B cell (primary cell): ENCODE data around the gene C1orf56. TPM values are rescaled to one million over a fixed set of nuclear protein-coding genes. Genes with fewer than 3 reads are reported as not detected.
"Not testable (repeated sequence)": the region's sequence is repeated elsewhere in the genome, so short reads cannot be mapped to it uniquely, and the experiment has no call there.

Source experiments
- ATAC-seq: fragments of 200-7000 bp; cut with Tn5 transposase; one replicate; pipeline ENCODE4 v1.10.0; 2021; ENCODE audit warnings: low read depth, mild to moderate bottlenecking, moderate number of reproducible peaks, moderate library complexity
- CTCF ChIA-PET: fragments of 350-600 bp; sonication (Branson Sonifier 250); formaldehyde crosslinking; loops from one replicate; lab custom pipeline; 2021; ENCODE audit warnings: antibody characterized with exemption, inconsistent platforms; lab: Charles Lee
- POLR2A ChIA-PET: fragments of 350-600 bp; sonication (Branson Sonifier 250); formaldehyde crosslinking; loops from one replicate; lab custom pipeline; 2021; ENCODE audit warnings: antibody characterized with exemption; lab: Charles Lee
- DNase-seq: peaks from one replicate; pipeline ENCODE4 v3.0.0; 2013
- H2AFZ ChIP-seq: 2 replicates; pipeline ENCODE4 v1.6.1; 2012; ENCODE audit warnings: mild to moderate bottlenecking, low read depth, low read length; ENCODE audit not compliant: insufficient read depth, poor library complexity, severe bottlenecking
- H3K27ac ChIP-seq, 2 donors: 1 replicate in 1 of 2; 2 replicates in 1 of 2; pipeline ENCODE4 v1.5.1; 2012 to 2013; ENCODE audit warnings: low read length in 2 of 2, mild to moderate bottlenecking in 2 of 2, moderate library complexity in 1 of 2
- H3K27me3 ChIP-seq, 4 experiments: fragments of 200-600 bp in 1 of 4; sonication (generic) in 1 of 4; replicated peaks in 1 of 4; 1 replicate in 2 of 4; 2 replicates in 2 of 4; pipeline versions ENCODE4 v1.6.1 to v1.7.0; 2013 to 2016; ENCODE audit warnings: low read length in 3 of 4, mild to moderate bottlenecking in 2 of 4, mixed read lengths in 1 of 4, moderate library complexity in 1 of 4; ENCODE audit not compliant: insufficient read depth in 4 of 4, control insufficient read depth in 3 of 4; ENCODE audit errors: control extremely low read depth in 1 of 4
- H3K36me3 ChIP-seq, 2 experiments: replicated peaks in 1 of 2; 1 replicate in 1 of 2; 2 replicates in 1 of 2; pipeline versions ENCODE4 v1.6.1 to v1.7.1; 2013; ENCODE audit warnings: low read length in 1 of 2; ENCODE audit not compliant: insufficient read depth in 2 of 2, control insufficient read depth in 1 of 2; ENCODE audit errors: control extremely low read depth in 1 of 2, extremely low read depth in 1 of 2
- H3K4me1 ChIP-seq, 2 donors: fragments of 200-600 bp in 1 of 2; sonication (generic) in 1 of 2; 1 replicate in 1 of 2; 2 replicates in 1 of 2; pipeline versions ENCODE4 v1.5.1 to v1.6.1; 2013 to 2017; ENCODE audit warnings: low read length in 2 of 2; ENCODE audit not compliant: control insufficient read depth in 2 of 2, insufficient read depth in 2 of 2
- H3K4me2 ChIP-seq: replicated peaks from 2 replicates; pipeline ENCODE3; 2012; ENCODE audit warnings: mild to moderate bottlenecking, low read depth, low read length; ENCODE audit not compliant: poor library complexity, severe bottlenecking
- H3K4me3 ChIP-seq, 5 experiments: fragments of 200-600 bp in 1 of 5; sonication (generic) in 1 of 5; 1 replicate in 3 of 5; 2 replicates in 2 of 5; pipeline versions ENCODE4 v1.5.1 to v1.7.0; 2011 to 2016; ENCODE audit warnings: low read length in 4 of 5, mild to moderate bottlenecking in 4 of 5, low read depth in 2 of 5, control low read depth in 1 of 5, moderate library complexity in 1 of 5; ENCODE audit not compliant: insufficient read depth in 1 of 5; ENCODE audit errors: control extremely low read depth in 1 of 5, extremely low read depth in 1 of 5
- H3K79me2 ChIP-seq: fragments of 200-600 bp; sonication (generic); one replicate; pipeline ENCODE4 v1.6.0; 2016; ENCODE audit warnings: low read length; ENCODE audit not compliant: control insufficient read depth, insufficient read depth
- H3K9ac ChIP-seq: fragments of 200-600 bp; sonication (generic); 2 replicates; pipeline ENCODE4 v1.6.1; 2017; ENCODE audit warnings: mild to moderate bottlenecking, low read length, moderate library complexity
- H3K9me3 ChIP-seq, 3 donors: one replicate each; pipeline versions ENCODE4 v1.6.1 to v1.7.1; 2013; ENCODE audit warnings: low read length in 2 of 3; ENCODE audit not compliant: control insufficient read depth in 2 of 3, insufficient read depth in 1 of 3; ENCODE audit errors: control extremely low read depth in 1 of 3
- H4K20me1 ChIP-seq: 2 replicates; pipeline ENCODE4 v1.6.0; 2012; ENCODE audit warnings: mild to moderate bottlenecking, low read length; ENCODE audit not compliant: insufficient read depth, control insufficient read depth, poor library complexity, severe bottlenecking
- H3K27ac Mint-ChIP-seq: one replicate; pipeline ENCODE4 v1.8.0; 2021; ENCODE audit warnings: mixed read lengths
- H3K27me3 Mint-ChIP-seq: one replicate; pipeline ENCODE4 v1.8.0; 2021; ENCODE audit warnings: mixed read lengths
- H3K4me1 Mint-ChIP-seq: one replicate; pipeline ENCODE4 v1.8.0; 2021; ENCODE audit warnings: mixed read lengths
- H3K4me3 Mint-ChIP-seq: one replicate; pipeline ENCODE4 v1.8.0; 2021; ENCODE audit warnings: mixed read lengths
- H3K9me3 Mint-ChIP-seq: one replicate; pipeline ENCODE4 v1.8.0; 2022; ENCODE audit warnings: mixed read lengths; ENCODE audit not compliant: insufficient read depth
- EZH2 ChIP-seq: IDR thresholded peaks from 2 replicates; pipeline ENCODE4 v1.6.1; 2012; ENCODE audit warnings: borderline replicate concordance, low read depth, mild to moderate bottlenecking, moderate library complexity, low read length; ENCODE audit not compliant: insufficient read depth, poor library complexity, severe bottlenecking
- WGBS: methylation state at CpG from one replicate; pipeline ENCODE4 v1.1.5; 2013; ENCODE audit warnings: missing lambda C conversion rate; ENCODE audit not compliant: insufficient coverage; 5-methylcytosine and 5-hydroxymethylcytosine counted together
- intact Hi-C: fragments of 100-400 bp; cut with micrococcal nuclease; formaldehyde crosslinking; loops from one replicate; pipeline ENCODE4 v1.10.0; 2022
- polyA plus RNA-seq: library from polyadenylated mRNA; depleted of rRNA; stranded (reverse); fragments of >200 nt; gene quantifications from 2 replicates; pipeline ENCODE4 v1.2.3, GENCODE V29; 2012
- total RNA-seq, 2 donors: library from RNA; stranded (reverse); fragments of 120-200 nt in 1 of 2; gene quantifications; 1 replicate in 1 of 2; 2 replicates in 1 of 2; pipeline versions ENCODE4 v1.2.3 to v1.2.4, GENCODE V29; 2013 to 2022
- TF ChIP-seq, protein P1 (sequence below): fragments of 200-600 bp; IDR thresholded peaks from one replicate; pipeline ENCODE4 v1.8.0; 2022; ENCODE audit warnings: antibody characterized with exemption, mild to moderate bottlenecking

C1orf56 gene
- total and polyA plus RNA-seq, 2 donors (not counting 1 experiment from before 2014, with no cell fraction given), result 2.4 to 4.5 TPM

DNA sequence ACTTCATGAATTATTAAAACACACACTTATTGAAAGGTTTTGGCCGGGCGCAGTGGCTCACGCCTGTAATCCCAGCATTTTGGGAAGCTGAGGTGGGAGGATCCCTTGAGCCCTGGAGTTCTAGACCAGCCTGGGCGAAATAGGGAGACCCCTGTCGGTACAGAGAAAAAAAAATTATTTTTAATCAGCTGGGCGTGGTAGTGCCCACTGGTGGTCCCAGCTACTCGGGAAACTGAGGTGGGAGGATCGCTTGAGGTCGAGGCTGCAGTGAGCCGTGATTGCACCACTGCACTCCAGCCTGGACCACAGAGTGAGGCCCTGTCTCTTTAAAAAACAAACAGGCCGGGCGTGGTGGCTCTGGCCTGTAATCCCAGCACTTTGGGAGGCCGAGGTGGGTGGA lies 24.7 kb downstream of the C1orf56 start:
- Histone ChIP-seq H3K4me1 (peaks cover 13 to 18% of the 10 kb centered on the region in 2 donors), H3K36me3 (peaks cover 0 to 4% of the 10 kb centered on the region in 2 experiments), H2AFZ (no peak overlapping the region), H3K79me2 (peaks cover 26% of the 10 kb centered on the region), H3K4me2 (no peak overlapping the region), H3K27ac (no peak overlapping the region), H3K9ac (no peak overlapping the region), H4K20me1 (no peaks in the 10 kb centered on the region), H3K27me3 (no peaks in the 10 kb centered on the region), H3K9me3 (no peaks in the 10 kb centered on the region), H3K4me3 (no peak overlapping the region)
- ChIA-PET CTCF (interaction anchor here (0.6 to 5.9 kb wide), 8 partner anchors 14 to 90 kb away, joined by 3 to 82 read pairs (median 4); partner anchors contain the start of genes C1orf56, CDC42SE1 and MLLT11), POLR2A (interaction anchor here (0.6 to 3.0 kb wide), 2 partner anchors 24 to 314 kb away, joined by 5 to 13 read pairs; partner anchors contain the start of gene C1orf56)
- Mint-ChIP-seq H3K27me3 (no peaks in the 10 kb centered on the region), H3K4me3 (no peak overlapping the region), H3K9me3 (no peaks in the 10 kb centered on the region), H3K4me1 (peaks cover 17% of the 10 kb centered on the region), H3K27ac (no peak overlapping the region)
- ATAC-seq, result no peak
- intact Hi-C loops, result loop anchor here (5.0 kb wide), 1 partner anchor 180 kb away; the partner anchor contains the start of gene PSMD4
- no peak for DNase-seq
- WGBS, result 94% methylated on average over 13 of the region's 13 CpGs
- no peak for TF ChIP-seq EZH2

DNA sequence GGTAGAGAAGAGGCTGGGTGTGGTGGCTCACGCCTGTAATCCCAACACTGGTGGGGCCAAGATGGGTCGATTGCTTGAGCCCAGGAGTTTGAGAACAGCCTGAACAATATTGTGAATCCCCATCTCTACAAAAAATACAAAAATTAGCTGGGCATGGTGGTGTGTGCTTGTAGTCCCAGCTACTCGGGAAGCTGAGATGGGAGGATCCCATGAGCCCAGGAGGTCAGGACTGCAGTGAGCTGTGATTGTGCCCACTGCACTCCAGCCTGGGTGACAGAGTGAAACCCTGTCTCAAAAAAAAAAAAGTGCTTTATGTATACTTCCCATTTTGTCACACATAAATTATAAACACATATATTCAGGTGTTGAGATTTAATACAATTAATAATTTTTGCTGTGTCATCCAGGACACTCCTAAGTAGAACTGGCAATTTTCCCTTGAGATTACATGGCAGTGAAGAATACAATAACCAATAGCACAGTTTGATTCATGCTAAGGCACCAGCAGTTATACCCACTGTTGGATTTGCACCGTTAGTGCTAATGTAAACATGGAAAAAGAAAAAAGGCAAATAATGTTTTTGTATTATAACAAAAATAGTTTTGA lies 38.5 kb downstream of the C1orf56 start:
- no peaks in the 10 kb centered on the region for H4K20me1 ChIP-seq
- whole genome bisulfite sequencing, result no CpG with 5 or more reads among the region's 4 CpGs
- Mint-ChIP-seq H3K9me3 (no peaks in the 10 kb centered on the region), H3K27ac (no peak overlapping the region), H3K4me3 (no peak overlapping the region), H3K27me3 (no peaks in the 10 kb centered on the region), H3K4me1 (peaks cover 5% of the 10 kb centered on the region)
- DNase-seq, result no peak
- H3K36me3 ChIP-seq, result no peaks in the 10 kb centered on the region
- H3K79me2 ChIP-seq, result no peaks in the 10 kb centered on the region
- POLR2A ChIA-PET, result interaction anchor here (0.6 kb wide), 1 partner anchor 83 kb away, joined by 5 read pairs; no protein-coding TSS in a partner anchor
- H3K4me2 ChIP-seq, result no peak overlapping the region
- intact Hi-C loops, result no loop called here
- no peaks in the 10 kb centered on the region for H3K9me3 ChIP-seq
- no peak overlapping the region for H2AFZ ChIP-seq
- TF ChIP-seq, protein P1, sequence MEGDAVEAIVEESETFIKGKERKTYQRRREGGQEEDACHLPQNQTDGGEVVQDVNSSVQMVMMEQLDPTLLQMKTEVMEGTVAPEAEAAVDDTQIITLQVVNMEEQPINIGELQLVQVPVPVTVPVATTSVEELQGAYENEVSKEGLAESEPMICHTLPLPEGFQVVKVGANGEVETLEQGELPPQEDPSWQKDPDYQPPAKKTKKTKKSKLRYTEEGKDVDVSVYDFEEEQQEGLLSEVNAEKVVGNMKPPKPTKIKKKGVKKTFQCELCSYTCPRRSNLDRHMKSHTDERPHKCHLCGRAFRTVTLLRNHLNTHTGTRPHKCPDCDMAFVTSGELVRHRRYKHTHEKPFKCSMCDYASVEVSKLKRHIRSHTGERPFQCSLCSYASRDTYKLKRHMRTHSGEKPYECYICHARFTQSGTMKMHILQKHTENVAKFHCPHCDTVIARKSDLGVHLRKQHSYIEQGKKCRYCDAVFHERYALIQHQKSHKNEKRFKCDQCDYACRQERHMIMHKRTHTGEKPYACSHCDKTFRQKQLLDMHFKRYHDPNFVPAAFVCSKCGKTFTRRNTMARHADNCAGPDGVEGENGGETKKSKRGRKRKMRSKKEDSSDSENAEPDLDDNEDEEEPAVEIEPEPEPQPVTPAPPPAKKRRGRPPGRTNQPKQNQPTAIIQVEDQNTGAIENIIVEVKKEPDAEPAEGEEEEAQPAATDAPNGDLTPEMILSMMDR, result no peak
- no peak for TF ChIP-seq EZH2
- no peak overlapping the region for H3K9ac ChIP-seq
- CTCF ChIA-PET, result interaction anchor here (0.6 to 2.5 kb wide), 4 partner anchors 14 to 554 kb away, joined by 3 to 14 read pairs (median 4); no protein-coding TSS in a partner anchor
- no peak overlapping the region for H3K27ac ChIP-seq
- H3K4me3 ChIP-seq, result no peak overlapping the region
- H3K27me3 ChIP-seq, result no peaks in the 10 kb centered on the region
- peaks cover 0 to 4% of the 10 kb centered on the region in 2 donors for H3K4me1 ChIP-seq
- no peak for ATAC-seq

DNA sequence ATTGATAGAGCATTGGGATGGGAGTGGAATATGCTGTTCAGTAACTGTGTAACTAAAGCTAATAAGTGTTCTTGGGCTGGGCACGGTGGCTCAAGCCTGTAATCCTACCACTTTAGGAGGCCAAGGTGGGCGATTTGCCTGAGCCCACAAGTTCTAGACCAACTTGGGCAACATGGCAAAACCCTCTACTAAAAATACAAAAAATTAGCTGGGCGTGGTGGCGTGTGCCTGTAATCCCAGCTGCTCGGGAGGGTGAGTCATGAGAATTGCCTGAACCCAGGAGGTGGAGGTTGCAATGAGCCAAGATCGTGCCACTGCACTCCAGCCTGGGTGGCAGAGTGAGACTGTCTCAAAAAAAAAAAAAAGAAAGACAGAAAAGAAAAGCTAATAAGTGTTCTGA lies 49.9 kb downstream of the C1orf56 start:
- H4K20me1 ChIP-seq, H3K36me3 ChIP-seq, H3K4me3 Mint-ChIP-seq, POLR2A ChIA-PET, H3K4me1 ChIP-seq, H3K9me3 Mint-ChIP-seq, H2AFZ ChIP-seq, H3K27me3 Mint-ChIP-seq, H3K27me3 ChIP-seq, ATAC-seq, H3K4me3 ChIP-seq, H3K4me2 ChIP-seq, intact Hi-C loops, H3K9me3 ChIP-seq, H3K27ac ChIP-seq, H3K27ac Mint-ChIP-seq, H3K79me2 ChIP-seq, DNase-seq, H3K4me1 Mint-ChIP-seq, H3K9ac ChIP-seq: not testable (repeated sequence)
- CTCF ChIA-PET, result interaction anchor here (0.6 to 10.3 kb wide), 3 partner anchors 9 to 57 kb away, joined by 3 to 227 read pairs (median 4); partner anchors contain the start of gene TNFAIP8L2
- WGBS, result 94% methylated on average over 5 of the region's 6 CpGs
